HepG2 (cell line): ENCODE data around the gene PDSS2. TPM values are rescaled to one million over a fixed set of nuclear protein-coding genes. Genes with fewer than 3 reads are reported as not detected.
A peak's percentile ranks its signal among the peaks of the same experiment; 100 is the strongest.

ENCODE experiments used
- BCL6 ChIP-seq: IDR thresholded peaks from 2 replicates; pipeline ENCODE4 v1.6.1; 2016; ENCODE audit warnings: missing genetic modification reagents, missing compliant biosample characterization
- DPF2 ChIP-seq: sonication (generic); formaldehyde crosslinking; IDR thresholded peaks from 2 replicates; pipeline ENCODE4 v1.4.0; 2020; ENCODE audit warnings: mild to moderate bottlenecking, low read depth, missing genetic modification reagents, borderline replicate concordance
- ELF3 ChIP-seq: IDR thresholded peaks from 2 replicates; pipeline ENCODE4 v1.6.1; 2016; ENCODE audit warnings: missing genetic modification reagents, missing compliant biosample characterization
- FOXA1 ChIP-seq, 2 experiments: fragments of 450-650 bp in 1 of 2; sonication (generic) in 1 of 2; formaldehyde crosslinking in 1 of 2; IDR thresholded peaks; 2 replicates each; pipeline versions ENCODE4 v1.4.0 to v1.6.1; 2016 to 2020; ENCODE audit warnings: missing genetic modification reagents in 1 of 2
- GATAD2A ChIP-seq: IDR thresholded peaks from 2 replicates; pipeline ENCODE4 v1.6.1; 2016
- HDAC2 ChIP-seq: sonication (generic); formaldehyde crosslinking; IDR thresholded peaks from 2 replicates; pipeline ENCODE4 v1.4.0; 2020; ENCODE audit warnings: missing genetic modification reagents
- JUNB ChIP-seq: sonication (generic); formaldehyde crosslinking; IDR thresholded peaks from 2 replicates; pipeline ENCODE4 v1.8.0; 2022; ENCODE audit warnings: missing genetic modification reagents, mild to moderate bottlenecking, borderline replicate concordance
- KLF6 ChIP-seq: IDR thresholded peaks from 2 replicates; pipeline ENCODE4 v1.8.0; 2016; ENCODE audit warnings: missing biosample characterization, missing genetic modification reagents
- MIXL1 ChIP-seq: IDR thresholded peaks from 2 replicates; pipeline ENCODE4 v1.6.1; 2016
- MTF1 ChIP-seq: sonication (generic); formaldehyde crosslinking; IDR thresholded peaks from 2 replicates; pipeline ENCODE4 v1.5.0; 2020; ENCODE audit warnings: missing genetic modification reagents
- MYNN ChIP-seq: sonication (generic); formaldehyde crosslinking; IDR thresholded peaks from 2 replicates; pipeline ENCODE4 v1.4.0; 2020; ENCODE audit warnings: mild to moderate bottlenecking, low read depth, missing genetic modification reagents
- NFIC ChIP-seq: IDR thresholded peaks from 2 replicates; pipeline ENCODE4 v1.6.1; 2012; ENCODE audit warnings: mild to moderate bottlenecking, low read length, inconsistent platforms
- PATZ1 ChIP-seq: sonication (generic); formaldehyde crosslinking; IDR thresholded peaks from 2 replicates; pipeline ENCODE4 v1.4.0; 2020; ENCODE audit warnings: missing genetic modification reagents
- RARA ChIP-seq: IDR thresholded peaks from 2 replicates; pipeline ENCODE4 v1.6.1; 2016; ENCODE audit warnings: missing genetic modification reagents, missing compliant biosample characterization
- SNAI1 ChIP-seq: sonication (generic); formaldehyde crosslinking; IDR thresholded peaks from 2 replicates; pipeline ENCODE4 v1.5.0; 2020; ENCODE audit warnings: mild to moderate bottlenecking, missing genetic modification reagents, borderline replicate concordance
- SOX5 ChIP-seq: IDR thresholded peaks from 2 replicates; pipeline ENCODE4 v1.6.1; 2016; ENCODE audit warnings: borderline replicate concordance
- TCF7 ChIP-seq: sonication (generic); IDR thresholded peaks from 2 replicates; pipeline ENCODE4 v1.6.1; 2016; ENCODE audit warnings: antibody characterized with exemption, low read depth
- ZBTB42 ChIP-seq: sonication (generic); formaldehyde crosslinking; IDR thresholded peaks from 2 replicates; pipeline ENCODE4 v1.5.0; 2020; ENCODE audit warnings: mild to moderate bottlenecking, missing genetic modification reagents
- ZFP36 ChIP-seq: fragments of 150-350 bp; IDR thresholded peaks from 2 replicates; pipeline ENCODE4 v1.6.1; 2018; ENCODE audit warnings: borderline replicate concordance, low read length, low read depth; ENCODE audit not compliant: partially characterized antibody
- ZNF292 ChIP-seq: sonication (generic); formaldehyde crosslinking; IDR thresholded peaks from 2 replicates; pipeline ENCODE4 v1.8.1; 2022; ENCODE audit warnings: mild to moderate bottlenecking, low read depth, missing genetic modification reagents, borderline replicate concordance
- ZNF710 ChIP-seq: sonication (generic); formaldehyde crosslinking; IDR thresholded peaks from 2 replicates; pipeline ENCODE4 v1.5.0; 2020; ENCODE audit warnings: mild to moderate bottlenecking, missing genetic modification reagents, borderline replicate concordance
- ZNF713 ChIP-seq: sonication (generic); formaldehyde crosslinking; IDR thresholded peaks from 2 replicates; pipeline ENCODE4 v1.4.0; 2020; ENCODE audit warnings: mild to moderate bottlenecking, missing genetic modification reagents
- ZSCAN31 ChIP-seq: sonication (generic); formaldehyde crosslinking; IDR thresholded peaks from 2 replicates; pipeline ENCODE4 v1.5.0; 2020; ENCODE audit warnings: low read depth, mild to moderate bottlenecking, missing genetic modification reagents
- polyA plus RNA-seq, 8 experiments: library from polyadenylated mRNA; depleted of rRNA in 3 of 8; stranded (reverse) in 7 of 8; unstranded in 1 of 8; fragments of >200 nt; fragmentation: Illumina TruSeq in 4 of 8; extraction: Trizol in 4 of 8; gene quantifications; 2 replicates each; pipeline versions ENCODE4 v1.2.1 to v1.2.3, GENCODE V29; 2011 to 2016; ENCODE audit warnings: low read depth in 4 of 8, missing spikeins in 1 of 8, mixed read lengths in 1 of 8; ENCODE audit not compliant: insufficient read depth in 1 of 8
- total RNA-seq, 5 experiments: library from RNA; depleted of rRNA; stranded (reverse); fragments of >200 nt; fragmentation: Illumina TruSeq; extraction: Trizol; gene quantifications; 2 replicates each; pipeline ENCODE4 v1.2.3, GENCODE V29; 2016; ENCODE audit warnings: low read depth in 1 of 5
- TF ChIP-seq, protein P1 (sequence below): sonication (generic); formaldehyde crosslinking; IDR thresholded peaks from 2 replicates; pipeline ENCODE4 v1.4.0; 2020; ENCODE audit warnings: missing genetic modification reagents
- TF ChIP-seq, protein P2 (sequence below): IDR thresholded peaks from 2 replicates; pipeline ENCODE4 v1.6.1; 2016; ENCODE audit warnings: mild to moderate bottlenecking

The PDSS2 gene
- total and polyA plus RNA-seq, 2 of the 13 experiments (the other 11 are each of a cell fraction or from before 2014, with no cell fraction given): 16.2 to 17.0 TPM

GRCh38 chr6:107264357-107264840, 195.0 kb downstream of the PDSS2 start (continued):
- TF ChIP-seq ZNF713 (CRISPR knock-in tag) (no peak), MIXL1 (CRISPR knock-in tag) (peak; percentile 67), SNAI1 (no peak), ZNF292 (no peak), ZNF710 (no peak), GATAD2A (peak; percentile 88), ELF3 (peak; percentile 58; the same call in 1 of the 2 replicates), KLF6 (CRISPR knock-in tag) (no peak), NFIC (peak; percentile 84; the same call in 1 of the 2 replicates), MTF1 (CRISPR knock-in tag) (no peak), ZBTB42 (no peak), ZFP36 (peak; percentile 18), JUNB (CRISPR knock-in tag) (no peak), HDAC2 (peak; percentile 86), ZSCAN31 (CRISPR knock-in tag) (no peak), PATZ1 (CRISPR knock-in tag) (0 out of 2 replicates have a peak, but pooled peaks have one; percentile 28), DPF2 (peak; percentile 60; the same call in 1 of the 2 replicates), RARA (CRISPR knock-in tag) (peak; percentile 59), SOX5 (CRISPR knock-in tag) (peak; percentile 81; the same call in 1 of the 2 replicates), FOXA1 (IDR thresholded peaks at IDR 0.05) (peak; percentile 82), FOXA1 (CRISPR knock-in tag; IDR thresholded peaks at IDR 0.05) (peak; percentile 90), BCL6 (CRISPR knock-in tag) (peak; percentile 66), MYNN (CRISPR knock-in tag) (no peak), TCF7 (peak; percentile 81)
- TF ChIP-seq, protein P1, sequence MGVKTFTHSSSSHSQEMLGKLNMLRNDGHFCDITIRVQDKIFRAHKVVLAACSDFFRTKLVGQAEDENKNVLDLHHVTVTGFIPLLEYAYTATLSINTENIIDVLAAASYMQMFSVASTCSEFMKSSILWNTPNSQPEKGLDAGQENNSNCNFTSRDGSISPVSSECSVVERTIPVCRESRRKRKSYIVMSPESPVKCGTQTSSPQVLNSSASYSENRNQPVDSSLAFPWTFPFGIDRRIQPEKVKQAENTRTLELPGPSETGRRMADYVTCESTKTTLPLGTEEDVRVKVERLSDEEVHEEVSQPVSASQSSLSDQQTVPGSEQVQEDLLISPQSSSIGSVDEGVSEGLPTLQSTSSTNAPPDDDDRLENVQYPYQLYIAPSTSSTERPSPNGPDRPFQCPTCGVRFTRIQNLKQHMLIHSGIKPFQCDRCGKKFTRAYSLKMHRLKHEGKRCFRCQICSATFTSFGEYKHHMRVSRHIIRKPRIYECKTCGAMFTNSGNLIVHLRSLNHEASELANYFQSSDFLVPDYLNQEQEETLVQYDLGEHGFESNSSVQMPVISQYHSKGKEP: no peak
- TF ChIP-seq, protein P2, sequence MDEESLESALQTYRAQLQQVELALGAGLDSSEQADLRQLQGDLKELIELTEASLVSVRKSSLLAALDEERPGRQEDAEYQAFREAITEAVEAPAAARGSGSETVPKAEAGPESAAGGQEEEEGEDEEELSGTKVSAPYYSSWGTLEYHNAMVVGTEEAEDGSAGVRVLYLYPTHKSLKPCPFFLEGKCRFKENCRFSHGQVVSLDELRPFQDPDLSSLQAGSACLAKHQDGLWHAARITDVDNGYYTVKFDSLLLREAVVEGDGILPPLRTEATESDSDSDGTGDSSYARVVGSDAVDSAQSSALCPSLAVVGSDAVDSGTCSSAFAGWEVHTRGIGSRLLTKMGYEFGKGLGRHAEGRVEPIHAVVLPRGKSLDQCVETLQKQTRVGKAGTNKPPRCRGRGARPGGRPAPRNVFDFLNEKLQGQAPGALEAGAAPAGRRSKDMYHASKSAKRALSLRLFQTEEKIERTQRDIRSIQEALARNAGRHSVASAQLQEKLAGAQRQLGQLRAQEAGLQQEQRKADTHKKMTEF (CRISPR knock-in tag): peak; percentile 77
